NCI-H1694 (cell line): ENCODE measurements around the gene HSPB2.
"Not testable (repeated sequence)": the region's sequence is repeated elsewhere in the genome, so short reads cannot be mapped to it uniquely, and the experiment has no call there.

Experiments
- DNase-seq: peaks from one replicate; lab custom pipeline; 2025; lab: John Stamatoyannopoulos, UW

Gene HSPB2, protein sequence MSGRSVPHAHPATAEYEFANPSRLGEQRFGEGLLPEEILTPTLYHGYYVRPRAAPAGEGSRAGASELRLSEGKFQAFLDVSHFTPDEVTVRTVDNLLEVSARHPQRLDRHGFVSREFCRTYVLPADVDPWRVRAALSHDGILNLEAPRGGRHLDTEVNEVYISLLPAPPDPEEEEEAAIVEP

DNA sequence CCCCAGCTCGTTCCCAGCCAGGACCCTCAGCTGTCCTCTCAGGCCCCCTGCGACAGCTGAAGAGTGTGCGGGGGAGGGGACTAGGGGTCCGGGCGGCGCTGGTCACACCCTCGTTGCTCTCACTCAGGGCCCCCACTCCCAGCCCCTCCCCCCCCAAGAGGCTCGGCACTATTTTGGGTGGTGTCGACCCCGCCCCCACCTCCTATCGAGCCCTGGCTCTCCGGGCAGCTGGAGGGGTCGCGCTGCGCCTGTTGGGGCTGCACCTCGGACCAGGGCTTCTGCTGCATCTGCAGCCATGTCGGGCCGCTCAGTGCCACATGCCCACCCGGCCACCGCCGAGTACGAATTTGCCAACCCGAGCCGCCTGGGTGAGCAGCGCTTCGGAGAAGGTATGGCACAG lies at the start of gene HSPB2:
TSS of gene HSPB2 (plus strand) at position 200 of the 400 bp plus-strand sequence. CDS start at position 296, 96 bp downstream.
- no peak for DNase-seq

DNA sequence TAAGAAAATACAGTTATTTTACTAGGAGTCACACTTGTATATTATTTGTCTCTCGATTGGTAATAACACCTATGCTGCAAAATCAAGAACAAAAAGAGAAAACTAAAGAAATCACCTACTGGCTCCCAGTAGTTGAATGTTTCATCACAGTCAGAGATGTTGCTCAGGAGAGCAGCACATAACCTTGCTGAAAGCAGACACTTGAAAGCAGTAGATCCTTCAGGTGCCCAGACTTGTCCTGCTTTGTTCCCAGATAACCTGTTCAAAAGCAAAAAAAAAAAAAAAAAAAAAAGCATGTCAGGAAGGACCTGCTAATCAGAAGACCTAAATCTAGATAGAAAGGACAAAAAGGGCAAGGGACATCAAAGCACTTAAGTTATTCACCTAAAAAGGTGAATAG lies 42.4 kb upstream of the HSPB2 start:
- DNase-seq: no peak

DNA sequence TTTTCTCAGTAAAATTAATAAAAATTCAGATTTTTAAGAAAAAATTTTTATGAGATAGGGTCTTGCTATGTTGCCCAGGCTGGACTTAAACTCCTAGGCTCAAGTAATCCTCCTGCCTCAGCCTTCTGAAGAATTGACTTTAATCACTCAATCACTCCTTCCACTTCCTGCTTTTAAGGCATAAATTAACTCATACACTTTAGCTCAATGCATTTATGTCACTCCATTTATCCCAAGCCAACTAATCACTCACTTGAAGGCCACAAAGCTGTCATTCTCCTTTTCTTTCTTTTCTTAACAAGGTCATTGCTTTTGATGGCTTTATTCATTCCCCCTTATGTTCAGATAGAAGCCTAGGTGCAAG lies 42.0 kb upstream of the HSPB2 start:
- DNase-seq: no peak

GRCh38 chr11:111870886-111871692 lies 41.4 kb upstream of the HSPB2 start, which contains the start of gene ALG9:
TSS of gene ALG9 (minus strand) at chr11:111871581. CDS start at chr11:111871482, 99 bp downstream.
- peak; percentile 19 for DNase-seq

- DNase-seq: no peak
Observed at GRCh38 chr11:111871693-111872161, 40.8 kb upstream of the HSPB2 start.

- no peak for DNase-seq
Observed at GRCh38 chr11:111878385-111878848, 34.1 kb upstream of the HSPB2 start.

GRCh38 chr11:111878849-111879636 lies 33.5 kb upstream of the HSPB2 start, which contains the start of the genes CFAP68 and FDXACB1:
TSS of gene CFAP68 (plus strand) at chr11:111879541. CDS start at chr11:111879561, 20 bp downstream.
TSS of gene FDXACB1 (minus strand) at chr11:111879165. CDS start at chr11:111879132, 33 bp downstream.
- DNase-seq: peak; percentile 72

DNA sequence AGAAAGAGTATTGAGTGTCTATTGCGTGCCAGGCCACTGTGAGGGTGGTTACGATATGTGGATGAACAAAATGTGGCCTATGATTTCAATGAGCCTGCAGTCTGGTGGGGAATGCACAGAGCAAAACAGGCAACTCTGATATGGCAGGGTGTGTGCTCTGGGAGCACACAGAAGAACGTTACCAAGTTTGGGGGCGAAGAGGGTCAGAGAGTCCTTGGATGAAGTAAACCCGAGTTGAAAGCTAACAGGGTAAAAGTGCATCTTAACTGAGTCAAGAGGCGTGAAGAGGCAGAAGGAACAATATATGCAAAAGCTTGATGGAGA lies 32.9 kb upstream of the HSPB2 start:
- no peak for DNase-seq

- no peak for DNase-seq
Observed at GRCh38 chr11:111882202-111882601, 30.3 kb upstream of the HSPB2 start.

DNA sequence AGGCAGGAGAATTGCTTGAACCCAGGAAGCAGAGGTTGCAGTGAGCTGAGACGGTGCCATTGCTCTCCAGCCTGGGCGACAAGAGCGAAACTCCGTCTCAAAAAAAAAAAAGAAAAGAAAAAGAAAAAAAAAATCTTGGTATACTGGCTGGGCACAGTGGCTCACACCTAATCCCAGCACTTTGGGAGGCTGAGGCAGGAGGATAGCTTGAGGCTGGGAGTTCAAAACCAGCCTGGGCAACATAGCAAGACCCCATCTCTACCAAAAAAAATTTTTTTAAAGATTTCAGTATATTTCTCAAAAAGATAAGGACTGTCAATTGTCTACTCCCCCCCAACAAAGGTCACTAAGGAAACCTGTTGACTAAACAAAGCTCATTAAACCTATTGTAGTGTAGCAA lies 27.5 kb upstream of the HSPB2 start:
- not testable (repeated sequence) for DNase-seq

DNA sequence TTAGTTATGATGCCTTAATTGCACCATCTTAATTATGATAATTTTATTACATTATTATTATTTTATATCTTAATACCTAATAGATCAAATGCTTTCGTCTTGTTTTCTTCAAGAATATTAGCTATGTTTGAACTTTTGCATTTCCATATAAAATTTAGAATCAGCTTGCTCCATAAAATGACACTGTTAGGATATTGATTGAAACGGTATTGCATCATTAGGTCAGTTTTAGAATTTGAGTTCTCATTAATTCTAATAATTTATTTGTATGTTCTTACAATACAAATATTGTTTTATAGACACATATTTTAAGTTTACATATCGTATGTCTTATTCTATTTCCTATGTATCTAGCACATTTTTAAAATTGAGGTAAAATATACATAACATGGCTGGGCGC lies 26.5 kb upstream of the HSPB2 start:
- no peak for DNase-seq

GRCh38 chr11:111886844-111887243 lies 25.7 kb upstream of the HSPB2 start:
- DNase-seq: no peak

DNA sequence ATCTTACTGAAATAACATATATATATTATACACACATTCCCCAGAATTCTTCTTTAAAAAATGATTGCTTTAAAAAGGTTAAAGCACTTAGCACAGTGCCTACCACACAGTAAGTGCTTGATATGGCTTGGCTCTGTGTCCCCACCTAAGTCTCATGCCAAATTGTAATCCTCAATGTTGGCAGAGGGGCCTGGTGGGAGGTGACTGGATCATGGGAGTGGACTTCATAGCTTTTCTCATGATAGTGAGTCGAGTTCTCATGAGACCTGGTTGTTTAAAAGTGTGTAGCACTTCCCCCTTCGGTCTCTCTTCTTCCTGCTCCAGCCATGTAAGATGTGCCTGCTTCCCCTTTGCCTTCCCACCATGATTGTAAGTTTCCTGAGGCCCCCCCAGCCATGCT lies 7.1 kb upstream of the HSPB2 start:
- DNase-seq: no peak

DNA sequence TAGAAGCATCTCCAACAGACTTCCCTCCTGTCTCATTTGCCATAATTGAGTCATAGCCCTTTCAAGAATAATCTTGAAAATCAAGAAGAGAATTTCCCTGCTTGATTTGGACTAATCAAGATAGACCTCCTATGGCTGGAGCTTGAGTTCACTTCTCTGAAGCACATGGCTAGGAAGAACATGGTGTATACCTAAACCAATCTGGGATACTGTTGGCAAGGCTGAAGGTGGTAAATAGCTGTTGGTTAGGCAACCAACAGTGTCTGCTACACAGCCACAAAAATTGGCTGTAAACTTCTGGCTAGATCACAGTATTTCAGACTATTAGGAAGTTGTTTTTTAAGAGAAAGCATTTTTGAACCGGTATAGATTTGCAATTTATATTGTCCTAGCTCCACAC lies 5.9 kb upstream of the HSPB2 start:
- no peak for DNase-seq

GRCh38 chr11:111908639-111909305 lies 3.8 kb upstream of the HSPB2 start:
- no peak for DNase-seq

DNA sequence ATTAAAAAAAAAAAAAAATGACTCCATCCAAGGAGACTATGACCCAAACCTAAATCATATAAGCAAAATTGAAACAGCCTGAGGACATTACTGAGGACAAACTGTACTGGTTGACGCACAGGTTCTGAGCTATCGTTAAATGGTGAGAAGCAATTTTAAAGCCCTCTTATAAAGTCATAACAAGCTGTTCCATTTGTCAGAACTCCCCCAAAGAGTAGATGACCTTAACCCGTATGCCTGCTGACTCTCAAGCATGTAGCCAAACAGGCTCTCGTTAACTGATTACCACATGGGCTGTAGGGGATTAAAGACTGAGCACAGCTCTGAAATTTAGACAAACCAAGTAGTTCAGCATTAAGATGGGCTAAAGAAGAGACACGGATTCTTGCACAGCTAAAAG lies 3.2 kb upstream of the HSPB2 start:
- DNase-seq: no peak

DNA sequence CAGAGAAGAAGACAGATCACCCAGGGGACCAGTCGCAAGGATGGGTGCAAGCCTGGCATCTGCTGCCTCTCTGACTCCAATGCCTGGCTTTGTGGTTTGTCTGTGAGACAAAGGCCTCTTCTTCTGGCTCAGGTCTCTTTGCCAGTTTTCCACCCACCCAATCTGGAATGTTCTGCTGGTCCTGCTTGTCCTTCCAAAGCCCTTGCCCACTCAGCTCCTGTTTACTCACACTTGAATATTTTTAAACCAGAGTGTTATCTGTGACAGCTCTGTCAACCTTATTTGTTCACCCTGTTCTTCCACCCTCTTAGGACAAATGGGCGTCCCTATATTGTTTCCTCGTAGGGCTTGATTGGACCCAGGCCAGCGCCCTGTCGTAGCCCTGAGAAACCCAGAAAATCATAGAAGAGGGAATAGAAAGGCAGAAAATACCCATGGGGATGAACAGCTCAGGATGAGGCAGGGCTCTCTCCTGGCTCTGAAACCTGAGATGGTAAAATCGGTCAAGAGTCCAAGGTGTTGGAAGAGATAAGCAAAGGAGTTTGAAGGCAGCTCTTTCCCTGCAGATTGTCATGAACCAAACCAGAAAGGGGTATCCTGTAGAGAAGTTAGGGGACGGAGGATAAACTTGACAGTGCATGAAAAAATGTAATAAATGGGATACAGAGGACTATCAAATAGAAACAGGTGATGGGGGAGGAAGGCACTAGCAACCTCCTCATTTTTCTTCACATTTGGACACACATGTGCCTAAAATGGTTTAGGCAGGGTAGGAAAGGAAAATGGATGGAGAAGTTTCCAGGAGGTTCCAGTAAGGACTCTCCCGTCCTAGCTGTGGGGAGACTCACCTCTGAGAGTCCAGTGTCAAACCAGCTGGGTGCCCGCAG lies 1.6 kb upstream of the HSPB2 start:
- DNase-seq: no peak

GRCh38 chr11:111911563-111912401 lies 752 bp upstream of the HSPB2 start, which contains the start of gene CRYAB:
TSS of gene CRYAB (minus strand) at chr11:111911770. CDS start at chr11:111911724, 46 bp downstream.
- no peak for DNase-seq

GRCh38 chr11:111913031-111913861 lies 712 bp downstream of the HSPB2 start:
- DNase-seq: no peak
